Transverse colon (tissue), 4 donors: ENCODE results near the gene BCL6B.

Experiments
- CTCF ChIP-seq, 5 experiments: fragments of 200-600 bp in 3 of 5; fragments of 450-650 bp in 2 of 5; sonication (generic) in 3 of 5; IDR thresholded peaks; 1 replicate in 2 of 5; 2 replicates in 3 of 5; pipeline ENCODE4 v1.5.1; 2016 to 2017; ENCODE audit warnings: antibody characterized with exemption in 5 of 5, inconsistent platforms in 3 of 5, mild to moderate bottlenecking in 2 of 5, moderate library complexity in 1 of 5
- POLR2AphosphoS5 ChIP-seq, 3 donors: sonication (generic); formaldehyde crosslinking; IDR thresholded peaks; one replicate each; pipeline ENCODE4 v1.6.1; 2016; ENCODE audit warnings: antibody characterized with exemption in 3 of 3

GRCh38 chr17:7007143-7007542, 15.7 kb upstream of the BCL6B start:
- no peak for TF ChIP-seq POLR2AphosphoS5 (IDR thresholded peaks at IDR 0.05)
- no peak for TF ChIP-seq CTCF (IDR thresholded peaks at IDR 0.05)
